Fibroblast of skin of back (primary cell): ENCODE measurements around the gene EID3.

Experiments used
- DNase-seq: peaks from one replicate; pipeline ENCODE4 v3.0.0-alpha.2; 2013

EID3 gene

GRCh38 chr12:104290320-104290719 lies 13.2 kb upstream of the EID3 start:
- no peak for DNase-seq

DNA sequence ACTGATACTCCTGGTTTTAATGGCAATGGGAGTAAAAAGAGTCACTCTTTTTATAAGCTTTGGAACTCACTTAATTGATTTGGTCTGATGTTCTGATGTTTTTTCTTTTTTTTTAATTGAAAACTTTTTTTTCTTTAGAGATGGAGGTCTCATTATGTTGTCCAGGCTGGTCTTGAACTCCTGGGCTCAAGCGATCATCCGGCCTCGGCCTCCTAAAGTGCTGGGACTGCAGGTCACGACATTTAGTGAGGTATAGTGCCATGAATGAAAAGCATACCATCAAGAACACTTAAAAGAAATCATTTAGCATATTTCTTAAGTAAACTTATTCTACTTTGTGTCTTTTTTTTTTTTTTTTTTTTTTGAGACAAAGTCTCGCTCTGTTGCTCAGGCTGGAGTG lies 12.7 kb upstream of the EID3 start:
- DNase-seq: no peak

GRCh38 chr12:104291867-104292524 lies 11.5 kb upstream of the EID3 start:
- no peak for DNase-seq

- DNase-seq: peak; percentile 27
These were observed 10.4 kb upstream of the EID3 start for GRCh38 chr12:104292872-104293794.

DNA sequence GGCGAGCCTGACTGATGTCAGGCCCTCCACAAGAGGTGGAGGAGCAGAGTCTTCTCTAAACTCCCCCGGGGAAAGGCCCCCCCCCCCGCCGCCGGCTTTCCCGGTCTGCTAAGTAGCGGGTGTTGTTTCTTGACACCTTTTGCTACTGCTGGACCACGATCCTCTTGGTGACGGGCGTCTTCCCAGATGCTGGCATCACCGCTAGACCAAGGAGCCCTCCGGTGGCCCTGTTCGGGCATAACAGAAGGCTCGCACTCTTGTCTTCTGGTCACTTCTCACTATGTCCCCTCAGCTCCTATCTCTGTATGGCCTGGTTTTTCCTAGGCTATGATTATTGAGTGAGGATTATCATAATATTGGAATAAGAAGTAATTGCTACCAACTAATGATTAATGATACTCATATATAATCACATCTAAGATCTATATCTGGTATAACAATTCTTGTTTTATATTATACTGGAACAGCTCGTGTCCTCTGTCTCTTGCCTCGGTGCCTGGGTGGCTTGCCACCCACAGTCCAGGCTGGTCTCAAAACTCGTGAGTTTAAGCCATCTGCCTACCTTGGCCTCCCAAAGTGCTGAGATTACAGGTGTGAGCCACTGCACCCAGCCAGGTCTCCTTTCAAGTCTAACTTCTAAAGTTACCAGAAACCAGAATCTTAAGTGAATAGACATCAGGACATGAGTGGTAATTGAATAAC lies 9.2 kb upstream of the EID3 start:
- DNase-seq: peak; percentile 55

DNA sequence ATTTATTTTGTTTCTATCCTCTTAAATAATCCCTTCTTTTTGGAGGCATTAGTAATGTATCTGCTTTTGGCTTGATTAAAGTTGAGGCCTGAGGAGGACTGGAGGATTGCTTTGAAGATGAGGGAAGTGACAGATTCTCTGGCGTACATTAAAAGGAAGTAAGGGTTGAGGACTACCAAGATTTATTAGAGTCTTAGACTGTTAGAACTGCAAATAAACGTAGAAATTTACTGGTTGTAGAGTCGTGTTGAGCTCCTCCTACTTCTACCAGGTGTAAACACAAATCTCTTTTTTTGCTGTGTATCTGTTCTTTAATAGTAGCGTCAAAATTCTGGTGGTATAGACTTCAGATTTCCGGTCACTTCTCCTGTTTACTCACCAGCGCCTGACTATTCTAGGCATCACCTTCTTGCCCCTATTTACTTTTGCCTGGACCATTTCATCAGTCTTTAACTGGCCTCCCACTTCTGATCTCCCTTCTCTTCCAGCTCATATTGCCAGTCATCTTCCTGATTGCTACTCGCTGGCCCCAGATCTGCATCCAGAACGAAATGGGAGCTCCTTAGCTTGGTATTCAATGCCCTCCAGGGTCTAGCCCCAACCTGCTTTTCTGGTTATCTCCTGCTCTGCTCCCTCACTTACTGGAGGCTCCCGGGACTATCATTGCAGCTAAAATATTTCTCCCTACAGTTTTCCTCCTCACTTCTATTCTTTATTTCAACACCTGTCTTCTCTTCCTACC lies 8.4 kb upstream of the EID3 start:
- no peak for DNase-seq

GRCh38 chr12:104295954-104296353 lies 7.6 kb upstream of the EID3 start:
- DNase-seq: no peak

DNA sequence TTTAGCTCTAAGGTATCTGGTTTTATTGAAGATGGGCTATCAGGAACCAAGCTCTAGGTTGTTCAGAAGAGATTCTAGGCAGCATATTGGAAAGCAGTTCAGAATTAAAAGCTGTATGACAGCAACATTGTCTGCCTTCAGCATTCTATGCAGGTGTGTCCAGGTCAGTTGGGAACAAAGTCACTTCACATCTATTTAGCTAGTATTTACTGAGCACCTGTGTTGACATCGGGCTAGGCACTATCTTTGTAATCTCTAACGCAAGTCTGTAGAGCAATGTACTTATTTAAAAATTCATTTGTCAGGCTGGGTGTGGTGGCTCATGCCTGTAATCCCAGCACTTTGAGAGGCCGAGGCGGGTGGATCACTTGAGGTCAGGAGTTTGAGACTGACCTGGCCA lies 6.8 kb upstream of the EID3 start:
- DNase-seq: no peak

GRCh38 chr12:104297477-104298113 lies 5.9 kb upstream of the EID3 start:
- DNase-seq: no peak

GRCh38 chr12:104299842-104300481 lies 3.6 kb upstream of the EID3 start:
- DNase-seq: peak; percentile 44

GRCh38 chr12:104304261-104305009 lies 896 bp downstream of the EID3 start:
- peak; percentile 62 for DNase-seq

GRCh38 chr12:104305349-104305748 lies 1.8 kb downstream of the EID3 start:
- DNase-seq: no peak

GRCh38 chr12:104306376-104306775 lies 2.8 kb downstream of the EID3 start:
- no peak for DNase-seq

- no peak for DNase-seq
These were observed 3.6 kb downstream of the EID3 start for GRCh38 chr12:104306943-104307654.

DNA sequence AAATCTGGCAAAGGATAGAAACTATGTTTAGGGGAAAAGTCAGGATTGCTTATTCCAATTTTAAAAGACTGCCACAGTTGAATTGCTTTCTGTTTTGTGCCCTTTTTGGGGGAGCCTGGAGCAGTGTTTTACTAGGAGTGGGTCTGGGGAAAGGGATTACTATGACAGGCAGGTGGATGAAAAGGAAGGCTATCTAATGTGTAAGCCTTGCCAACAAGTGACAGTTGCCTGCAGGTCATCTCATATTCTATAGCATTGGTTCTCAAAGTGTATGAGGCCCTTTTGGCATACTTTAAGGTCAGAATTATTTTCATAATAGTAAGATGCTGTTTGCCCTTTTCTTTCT lies 4.1 kb downstream of the EID3 start:
- no peak for DNase-seq

- DNase-seq: no peak
These were observed 6.0 kb downstream of the EID3 start for GRCh38 chr12:104309446-104309993.

- DNase-seq: no peak
These were observed 7.5 kb downstream of the EID3 start for GRCh38 chr12:104310751-104311633.

- no peak for DNase-seq
These were observed 8.7 kb downstream of the EID3 start for GRCh38 chr12:104312202-104312601.

DNA sequence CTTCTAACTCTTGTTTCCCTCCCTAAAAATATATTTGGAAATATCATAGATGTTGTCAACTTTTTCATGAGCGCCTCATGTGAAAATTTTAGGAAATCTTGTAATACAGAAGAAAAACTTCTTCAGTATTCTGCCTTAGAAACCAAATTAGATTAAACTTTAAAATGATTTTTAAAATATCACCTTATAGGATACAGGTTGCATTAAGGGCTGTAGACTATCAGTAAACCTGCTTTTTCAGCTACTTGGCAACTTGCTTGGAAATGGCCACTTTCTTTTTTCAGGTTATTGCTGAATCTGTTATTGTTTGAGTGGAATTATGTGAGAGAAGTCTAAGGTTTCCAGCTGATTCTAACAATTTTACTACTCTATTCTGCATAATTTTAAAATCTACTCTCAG lies 9.1 kb downstream of the EID3 start:
- no peak for DNase-seq
